Hematopoietic multipotent progenitor cell (in vitro differentiated cells): ENCODE results near the gene ZNF544. TPM values are rescaled to one million over a fixed set of nuclear protein-coding genes. Genes with fewer than 3 reads are reported as not detected.
A peak's percentile ranks its signal among the peaks of the same experiment; 100 is the strongest.

ENCODE experiments used
- DNase-seq, 3 donors: peaks; one replicate each; pipeline ENCODE4 v3.0.0-alpha.2; 2011 to 2015; ENCODE audit warnings: low read depth in 2 of 3, low spot score in 2 of 3
- total RNA-seq: library from RNA; depleted of rRNA; stranded (reverse); fragments of >200 nt; gene quantifications from one replicate; pipeline ENCODE4 v1.2.3, GENCODE V29; 2012

ZNF544 gene
- total RNA-seq, result 57.1 TPM

DNA sequence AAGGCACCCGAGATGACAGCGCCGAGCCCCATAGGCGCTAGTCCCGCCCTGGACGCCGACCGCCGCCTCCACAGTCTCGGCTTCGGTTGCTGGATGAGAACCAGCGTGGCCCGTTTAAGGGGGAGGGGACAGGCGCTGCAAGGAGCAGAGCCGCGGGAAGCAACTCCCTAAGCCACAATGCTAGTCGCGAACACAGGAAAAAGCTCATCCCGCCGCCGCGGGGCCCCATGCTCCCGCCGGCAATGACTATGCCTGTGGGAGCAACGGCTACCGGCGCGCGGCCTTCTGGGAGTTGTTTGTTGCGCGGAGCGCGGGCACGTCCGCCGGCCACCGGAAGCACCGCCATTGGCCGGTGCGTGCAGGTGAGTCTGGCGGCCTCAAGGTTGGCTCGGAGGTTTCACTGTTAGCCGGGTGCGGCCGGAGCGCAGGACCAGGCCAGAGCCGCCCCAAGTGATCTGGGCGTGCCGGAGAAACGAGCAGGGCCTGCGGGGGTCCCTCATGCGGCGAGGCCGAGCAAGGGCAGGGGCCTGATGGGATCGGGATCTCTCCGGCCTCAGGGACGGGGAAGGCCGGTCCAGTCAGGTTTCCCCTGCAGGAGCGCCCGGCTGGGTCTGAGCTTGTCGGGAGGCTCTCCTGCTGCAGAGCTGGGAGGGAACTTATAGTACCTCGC is at the start of gene ZNF544:
Gene ZNF544 (plus strand): TSS at position 330 of the 670 bp plus-strand sequence. CDS start 15,110 bp downstream, outside the sequence.
- peak in 2 of 3 donors; percentile 55 to 63 for DNase-seq

GRCh38 chr19:58181902-58182576 is 46.7 kb upstream of the ZNF544 start:
- peak; percentile 18 to 75 (median 43) for DNase-seq

- peak in 1 of 3 donors; percentile 15 for DNase-seq
Observed at GRCh38 chr19:58182577-58182988, 46.1 kb upstream of the ZNF544 start.

DNA sequence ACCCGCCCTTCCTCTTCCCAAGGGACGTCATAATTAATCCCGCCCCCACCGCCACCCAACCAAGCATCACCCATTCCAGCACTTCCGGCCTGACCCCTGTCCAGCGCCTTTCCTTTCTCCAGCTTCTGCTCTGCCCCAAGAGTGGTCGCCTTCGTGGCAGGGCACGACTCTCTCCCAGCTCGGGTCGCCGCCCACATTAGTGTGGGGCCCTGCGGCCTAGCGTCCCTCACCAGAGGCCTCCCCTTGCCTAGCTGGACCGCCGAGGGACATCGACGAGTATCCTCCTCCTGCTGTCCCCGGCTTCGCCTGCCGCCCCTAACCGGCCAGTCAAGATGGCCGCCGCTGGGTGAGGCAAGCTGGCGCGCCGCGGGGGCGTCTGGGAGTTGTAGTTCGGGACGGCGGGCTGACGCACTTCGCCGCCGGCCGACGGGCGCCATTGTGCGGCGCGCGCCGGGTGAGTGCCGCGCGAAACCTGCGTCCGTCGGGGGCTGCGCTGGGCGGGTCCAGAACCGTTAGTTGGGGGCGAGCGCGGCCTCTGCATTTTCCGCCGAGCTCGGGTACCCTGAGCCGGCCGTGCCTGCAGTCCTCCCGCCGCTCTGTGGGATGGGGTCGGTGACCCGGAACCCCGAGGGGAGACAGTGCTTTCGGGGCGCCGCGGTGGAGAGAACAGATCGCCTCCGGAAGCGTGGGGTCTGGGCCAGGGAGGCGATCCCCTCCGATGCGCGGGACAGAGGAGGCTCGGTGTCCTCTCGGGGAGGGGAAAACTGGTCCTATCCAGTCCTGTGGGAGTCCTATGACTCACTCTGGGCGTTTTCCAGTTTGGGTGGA is 45.5 kb upstream of the ZNF544 start, which contains the start of gene ZNF274:
Gene ZNF274 (plus strand): TSS at position 73 of the 828 bp plus-strand sequence. CDS start 905 bp downstream, outside the sequence.
- DNase-seq, result peak; percentile 76 to 97 (median 92)

DNA sequence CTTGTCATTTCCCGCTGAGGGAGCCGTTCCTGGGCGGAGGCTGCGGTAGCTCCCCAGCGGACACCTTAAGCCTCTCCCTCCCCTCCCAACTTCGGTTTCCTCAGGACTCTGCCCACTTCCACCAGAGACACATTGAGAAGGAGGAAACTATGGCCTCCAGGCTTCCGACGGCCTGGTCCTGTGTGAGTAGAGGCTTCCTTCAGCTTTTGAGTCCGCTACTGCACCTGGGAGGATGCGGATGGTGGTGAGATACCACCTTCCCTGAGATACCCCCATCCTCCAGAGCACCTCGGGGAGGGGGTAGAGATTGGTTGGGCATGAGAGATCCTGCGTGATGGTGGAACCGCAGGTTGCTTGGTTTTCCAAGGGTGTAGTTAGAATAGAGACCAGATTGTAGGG is 44.9 kb upstream of the ZNF544 start:
- peak in 1 of 3 donors; percentile 89 for DNase-seq

GRCh38 chr19:58196901-58197616 is 31.7 kb upstream of the ZNF544 start:
- DNase-seq, result peak in 2 of 3 donors; percentile 17 to 52

GRCh38 chr19:58203814-58204475 is 24.8 kb upstream of the ZNF544 start:
- no peak for DNase-seq

DNA sequence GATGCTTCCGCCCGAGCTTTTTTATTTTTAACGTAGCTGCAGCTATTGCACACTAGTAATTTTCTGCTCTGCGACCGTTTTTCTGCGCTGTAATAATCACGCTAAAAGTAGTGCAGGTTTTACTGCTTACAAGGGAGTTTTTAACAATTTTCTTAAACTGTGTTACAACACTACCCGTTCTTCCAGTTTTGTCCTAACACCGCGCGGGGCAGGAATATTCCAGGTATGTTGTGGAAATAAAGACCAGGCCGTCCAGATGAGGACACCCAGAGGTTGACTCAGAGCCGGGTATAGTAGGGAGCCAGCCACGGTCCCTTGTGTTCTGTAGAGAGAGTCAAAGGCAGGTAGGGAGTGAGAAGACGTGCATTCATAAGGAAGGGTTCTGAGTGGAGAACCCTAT is 24.1 kb upstream of the ZNF544 start:
- DNase-seq, result no peak

GRCh38 chr19:58209577-58209976 is 19.1 kb upstream of the ZNF544 start:
- no peak for DNase-seq

- DNase-seq, result no peak
Observed at GRCh38 chr19:58212336-58213074, 16.2 kb upstream of the ZNF544 start.

DNA sequence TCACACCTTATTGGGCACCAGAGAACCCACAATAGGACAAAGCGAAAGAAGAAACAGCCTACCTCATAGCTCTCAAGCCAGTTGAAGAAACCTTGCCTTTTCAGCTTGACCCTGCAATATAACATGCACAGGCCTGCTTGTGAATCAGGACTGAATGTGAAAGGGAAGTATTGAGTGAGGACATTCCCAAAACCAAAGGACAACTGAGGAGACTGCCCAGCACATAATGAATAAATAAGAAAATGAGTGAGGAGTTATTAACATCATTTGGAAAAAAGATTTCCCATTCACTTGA is 15.7 kb upstream of the ZNF544 start:
- DNase-seq, result no peak

DNA sequence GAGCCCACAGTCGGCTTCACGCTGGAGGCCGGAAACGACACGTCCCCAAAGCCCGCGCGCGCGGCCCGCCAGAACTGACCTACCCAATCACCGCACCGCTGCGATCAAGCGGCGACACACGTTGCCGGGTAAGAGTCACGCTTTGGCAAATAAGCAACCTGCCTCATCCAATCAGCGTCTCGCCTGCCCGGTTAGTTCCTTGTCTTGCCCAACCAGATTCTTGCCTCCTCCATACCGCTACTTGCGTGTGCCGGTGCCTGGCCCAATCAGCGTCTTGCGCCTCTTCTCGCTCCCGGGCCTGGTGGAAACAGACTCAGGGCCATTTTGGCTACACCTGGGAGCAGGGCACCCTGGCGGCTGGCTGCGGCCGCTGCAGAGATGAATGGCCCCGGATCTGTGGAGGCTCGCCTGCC is 11.6 kb upstream of the ZNF544 start:
- no peak for DNase-seq

DNA sequence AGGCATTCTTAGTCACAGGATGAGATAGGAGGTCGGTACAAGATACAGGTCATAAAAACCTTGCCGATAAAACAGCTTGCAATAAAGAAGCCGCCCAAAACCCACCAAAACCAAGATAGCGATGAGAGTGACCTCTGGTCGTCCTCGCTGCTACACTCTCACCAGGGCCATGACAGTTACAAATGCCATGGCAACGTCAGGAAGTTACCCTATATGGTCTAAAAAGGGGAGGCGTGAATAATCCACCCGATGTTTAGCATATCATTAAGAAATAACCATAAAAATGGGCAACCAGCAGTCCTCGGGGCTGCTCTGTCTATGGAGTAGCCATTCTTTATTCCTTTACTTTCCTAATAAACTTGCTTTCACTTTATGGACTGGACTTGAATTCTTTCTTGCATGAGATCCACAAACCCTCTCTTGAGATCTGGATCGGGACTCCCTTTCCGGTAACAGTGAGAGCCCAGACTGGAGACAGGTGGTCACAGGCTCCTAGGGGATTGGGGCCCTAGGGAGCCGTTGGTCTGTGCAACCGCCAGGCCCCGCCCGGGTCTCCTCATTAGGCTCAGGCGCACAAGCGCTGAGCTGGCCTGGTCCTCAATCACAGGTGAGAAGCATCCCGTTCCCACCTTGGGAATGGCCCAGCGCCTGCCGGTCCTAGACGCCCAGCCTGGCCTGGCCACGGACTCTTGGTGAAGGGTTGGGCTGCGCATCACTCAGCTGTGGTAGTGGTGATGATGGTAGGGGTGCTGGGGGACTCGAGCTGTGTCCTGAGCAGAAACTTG is 10.9 kb upstream of the ZNF544 start:
- DNase-seq, result no peak

DNA sequence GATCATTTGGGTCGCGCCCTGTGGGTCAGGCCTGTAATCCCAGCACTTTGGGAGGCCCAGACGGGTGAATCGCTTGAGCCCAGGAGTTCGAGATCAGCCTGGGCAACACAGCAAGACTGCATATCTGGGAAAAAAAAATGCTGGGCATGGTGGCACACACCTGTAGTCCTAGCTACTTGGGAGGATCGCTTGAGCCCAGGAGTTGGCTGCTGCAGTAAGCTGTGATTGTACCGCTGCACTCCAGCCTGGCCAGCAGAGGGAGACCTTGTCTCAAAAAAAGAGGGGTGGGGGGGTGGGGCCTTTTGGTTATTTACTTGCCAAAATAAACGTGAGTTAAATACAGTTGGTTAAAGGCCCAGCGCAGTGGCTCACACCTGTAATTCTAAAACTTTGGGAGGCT is 9.8 kb upstream of the ZNF544 start:
- peak in 1 of 3 donors; percentile 32 for DNase-seq

- no peak for DNase-seq
Observed at GRCh38 chr19:58227964-58228584, 640 bp upstream of the ZNF544 start.

DNA sequence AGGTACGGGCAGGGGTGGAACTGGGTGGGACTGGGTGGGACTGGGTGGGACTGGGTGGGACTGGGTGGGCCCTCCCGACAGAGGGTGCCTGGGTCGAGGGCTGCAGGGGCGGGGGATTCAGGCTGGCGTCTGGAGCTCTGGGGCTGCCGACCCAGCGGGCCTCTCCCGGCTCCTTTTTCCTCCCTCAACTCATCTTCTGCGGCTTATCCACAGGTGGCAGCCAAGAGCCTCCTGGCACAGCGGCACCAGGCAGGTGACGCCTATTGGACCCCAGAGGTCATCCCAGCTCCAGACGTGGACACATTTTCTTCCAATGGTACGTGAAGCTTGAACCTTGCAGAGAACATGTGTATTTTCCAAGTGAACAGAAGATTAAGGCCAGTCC is 533 bp downstream of the ZNF544 start:
- peak in 2 of 3 donors; percentile 18 to 20 for DNase-seq

- no peak for DNase-seq
Observed at GRCh38 chr19:58237324-58237723, 8.6 kb downstream of the ZNF544 start.

- no peak for DNase-seq
Observed at GRCh38 chr19:58243351-58243750, 14.6 kb downstream of the ZNF544 start.
